IPS-18a (cell line): ENCODE data around the gene PKD1.

ENCODE experiments used
- H3K27ac ChIP-seq: one replicate; pipeline ENCODE4 v1.5.1; 2013; ENCODE audit warnings: low read length
- H3K27me3 ChIP-seq: one replicate; pipeline ENCODE4 v1.6.1; 2013; ENCODE audit warnings: mild to moderate bottlenecking, low read length; ENCODE audit not compliant: control insufficient read depth, insufficient read depth
- H3K36me3 ChIP-seq: one replicate; pipeline ENCODE4 v1.6.1; 2013; ENCODE audit warnings: low read depth, low read length; ENCODE audit not compliant: control insufficient read depth
- H3K4me1 ChIP-seq: one replicate; pipeline ENCODE4 v1.6.1; 2013; ENCODE audit warnings: low read depth, low read length; ENCODE audit not compliant: control insufficient read depth
- H3K4me3 ChIP-seq: one replicate; pipeline ENCODE4 v1.5.1; 2013; ENCODE audit warnings: low read length
- H3K9ac ChIP-seq: one replicate; pipeline ENCODE4 v1.6.1; 2013; ENCODE audit warnings: mild to moderate bottlenecking, low read length, moderate library complexity
- H3K9me3 ChIP-seq: one replicate; pipeline ENCODE4 v1.6.1; 2013; ENCODE audit warnings: low read depth, low read length; ENCODE audit not compliant: control insufficient read depth

Gene PKD1

DNA sequence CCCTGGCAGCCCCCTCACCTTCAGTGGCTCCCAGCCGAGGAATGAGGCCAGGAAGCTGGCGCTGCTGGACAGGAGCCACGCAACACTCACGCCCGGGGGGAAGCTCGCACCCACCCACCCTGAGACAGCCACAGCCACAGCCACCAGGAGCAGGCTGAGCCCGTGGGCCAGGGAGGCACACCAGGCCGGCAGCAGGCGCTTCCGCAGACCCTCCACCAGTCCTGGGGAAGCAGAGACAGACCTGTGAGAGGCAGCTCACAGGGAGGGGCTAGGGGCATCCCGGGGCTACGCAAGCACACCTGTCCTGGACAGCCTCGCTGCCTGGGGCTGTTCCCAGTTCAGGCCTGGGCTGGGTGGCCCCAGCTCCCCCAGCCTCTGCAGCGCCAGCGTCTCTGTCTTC is 41.9 kb downstream of the PKD1 start:
- Histone ChIP-seq H3K36me3 (peaks cover 4% of the 10 kb centered on the region), H3K27ac (no peak overlapping the region), H3K4me3 (no peak overlapping the region)

DNA sequence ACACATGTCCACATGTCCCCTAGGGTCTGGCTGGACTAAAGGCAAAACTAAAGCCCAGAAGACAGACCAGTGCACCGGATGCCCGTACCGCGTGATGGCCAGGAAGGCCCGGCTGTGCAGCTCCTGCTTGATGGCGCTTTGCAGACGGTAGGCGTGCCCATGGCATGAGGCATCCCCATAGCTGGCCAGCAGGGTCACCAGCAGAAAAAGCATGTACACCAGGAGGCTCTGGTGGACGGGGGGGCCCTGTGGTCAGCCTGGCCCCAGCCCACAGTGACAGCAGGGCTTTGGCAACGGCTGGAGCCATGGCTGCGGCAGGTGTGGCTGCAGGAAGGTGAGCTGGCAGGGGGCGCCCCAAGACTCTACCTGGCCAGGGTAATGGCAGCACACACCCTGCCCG is 42.8 kb downstream of the PKD1 start:
- Histone ChIP-seq H3K36me3 (peaks cover 9% of the 10 kb centered on the region), H3K27ac (no peak overlapping the region), H3K27me3 (no peaks in the 10 kb centered on the region)

More for the DNA sequence above, 41.9 kb downstream of the PKD1 start:
- Histone ChIP-seq H3K27me3 (no peaks in the 10 kb centered on the region), H3K4me1 (no peaks in the 10 kb centered on the region), H3K9me3 (no peaks in the 10 kb centered on the region), H3K9ac (no peak overlapping the region)

DNA sequence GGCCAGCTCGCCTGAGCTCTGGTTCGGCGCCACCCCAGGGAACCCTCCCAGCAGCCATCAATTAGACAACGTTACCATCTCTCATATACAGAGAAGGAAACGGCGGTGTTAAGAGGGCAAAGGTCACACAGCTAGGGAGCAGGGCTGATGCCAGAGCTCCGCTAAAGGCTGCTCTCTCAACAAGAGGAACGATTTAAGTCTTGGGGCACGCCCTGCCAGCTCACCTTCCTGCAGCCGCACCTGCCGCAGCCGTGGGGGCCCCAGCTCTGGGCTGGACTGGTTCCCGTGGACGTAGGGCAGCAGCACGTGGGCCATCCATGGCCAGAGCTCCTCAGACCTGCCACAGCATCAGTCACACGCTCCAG is 43.5 kb downstream of the PKD1 start:
- H3K9me3 ChIP-seq: no peaks in the 10 kb centered on the region
- H3K4me1 ChIP-seq: no peaks in the 10 kb centered on the region
- H3K27me3 ChIP-seq: no peaks in the 10 kb centered on the region
- no peak overlapping the region for H3K9ac ChIP-seq
- H3K36me3 ChIP-seq: peaks cover 9% of the 10 kb centered on the region
- no peak overlapping the region for H3K4me3 ChIP-seq
- no peak overlapping the region for H3K27ac ChIP-seq

More for the DNA sequence above, 42.8 kb downstream of the PKD1 start:
- no peak overlapping the region for H3K4me3 ChIP-seq
- H3K9me3 ChIP-seq: no peaks in the 10 kb centered on the region
- H3K9ac ChIP-seq: no peak overlapping the region
- H3K4me1 ChIP-seq: no peaks in the 10 kb centered on the region

DNA sequence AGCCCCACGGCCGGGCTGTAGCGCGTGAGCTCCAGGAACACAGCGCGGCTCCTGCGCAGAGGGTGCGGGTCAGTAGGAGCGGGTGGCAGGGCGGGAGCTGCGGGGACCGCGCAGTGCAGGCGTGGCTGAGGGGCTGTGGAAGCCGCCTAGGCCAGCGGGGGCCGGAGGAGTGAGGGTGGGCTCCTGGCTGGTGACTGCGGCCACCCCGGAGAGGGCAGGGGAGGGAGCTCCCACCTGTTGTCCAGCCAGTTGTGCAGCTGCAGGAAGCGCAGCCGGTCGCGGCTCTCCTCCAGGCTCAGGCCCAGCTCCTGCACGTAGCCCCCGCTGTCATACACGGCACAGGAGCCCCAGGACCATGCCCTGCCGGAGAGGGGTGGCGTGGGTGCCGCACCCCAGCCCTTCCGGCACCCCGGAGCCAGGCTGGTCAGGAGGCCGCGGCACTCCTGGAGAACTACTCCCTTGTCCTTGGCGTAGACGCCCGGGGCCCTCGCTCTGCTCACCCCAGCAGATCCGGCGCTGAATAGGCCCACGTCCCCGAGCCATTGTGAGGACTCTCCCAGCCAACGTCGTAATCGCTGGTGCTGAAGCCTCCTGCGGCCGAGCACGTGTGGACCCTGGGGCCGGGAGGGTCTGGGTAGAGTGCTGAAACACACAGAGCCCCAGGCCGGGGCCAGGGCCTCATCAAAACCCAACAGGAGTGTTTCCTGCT is 44.0 kb downstream of the PKD1 start:
- peak overlapping the region; percentile 51 for H3K4me3 ChIP-seq
- peaks cover 9% of the 10 kb centered on the region for H3K36me3 ChIP-seq

DNA sequence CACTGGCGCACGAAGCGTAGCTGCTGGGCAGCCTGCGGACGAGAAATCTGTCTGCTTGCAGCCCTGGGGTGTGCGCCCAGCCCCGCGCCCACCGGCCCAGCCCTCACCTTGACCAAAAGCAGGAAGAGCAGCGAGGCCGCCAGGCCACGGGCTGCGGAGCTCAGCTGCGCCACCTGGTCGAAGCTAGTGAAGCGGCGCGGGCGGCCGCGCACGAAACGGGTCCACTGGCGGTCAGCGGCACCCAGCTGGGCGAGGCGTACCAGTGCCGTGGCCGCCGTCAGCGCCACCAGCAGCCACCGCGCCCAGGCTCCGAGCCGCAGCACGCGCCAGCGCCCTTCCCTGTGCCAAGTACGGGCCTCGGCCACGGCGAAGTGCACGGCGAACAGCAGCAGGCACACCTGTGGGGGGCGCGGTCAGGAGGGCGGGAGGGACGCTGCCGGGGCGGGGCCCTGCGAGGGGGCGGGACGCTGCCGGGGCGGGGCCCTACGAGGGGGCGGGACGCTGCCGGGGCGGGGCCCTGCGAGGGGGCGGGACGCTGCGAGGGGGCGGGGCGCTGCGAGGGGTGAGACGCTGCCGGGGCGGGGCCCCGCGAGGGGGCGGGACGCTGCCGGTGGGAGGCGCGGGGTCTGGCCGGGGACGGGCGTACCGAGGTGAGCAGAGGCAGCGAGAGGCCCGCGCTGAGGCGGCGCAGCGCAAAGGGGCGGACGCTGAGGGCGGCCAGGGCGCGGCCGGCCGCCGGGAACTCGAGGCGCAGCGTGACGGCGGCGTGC is 44.7 kb downstream of the PKD1 start:
- H3K27ac ChIP-seq: no peak overlapping the region
- H3K9me3 ChIP-seq: no peaks in the 10 kb centered on the region
- H3K9ac ChIP-seq: no peak overlapping the region
- H3K27me3 ChIP-seq: no peaks in the 10 kb centered on the region
- no peaks in the 10 kb centered on the region for H3K4me1 ChIP-seq
- H3K4me3 ChIP-seq: peak overlapping the region; percentile 51
- H3K36me3 ChIP-seq: peaks cover 9% of the 10 kb centered on the region

More for the DNA sequence above, 44.0 kb downstream of the PKD1 start:
- Histone ChIP-seq H3K27ac (no peak overlapping the region), H3K9ac (no peak overlapping the region), H3K27me3 (no peaks in the 10 kb centered on the region), H3K9me3 (no peaks in the 10 kb centered on the region), H3K4me1 (no peaks in the 10 kb centered on the region)

DNA sequence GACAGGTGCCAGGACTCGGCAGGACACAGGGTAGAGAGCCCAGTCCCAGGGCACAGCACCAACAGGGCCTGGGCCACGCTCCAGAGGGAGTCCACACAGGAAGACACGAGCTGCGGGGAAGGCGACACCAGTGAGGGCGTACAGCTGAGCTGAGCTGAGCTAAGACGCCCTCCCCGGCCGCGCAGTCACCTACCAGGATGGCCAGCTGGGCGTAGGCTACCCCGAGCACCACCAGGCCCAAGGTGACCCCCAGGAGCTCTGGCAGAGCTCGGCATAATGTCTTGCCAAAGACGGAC is 45.3 kb downstream of the PKD1 start:
- Histone ChIP-seq H3K27ac (no peak overlapping the region), H3K9me3 (no peaks in the 10 kb centered on the region), H3K4me3 (peak overlapping the region; percentile 47), H3K27me3 (no peaks in the 10 kb centered on the region), H3K36me3 (peaks cover 9% of the 10 kb centered on the region), H3K9ac (no peak overlapping the region), H3K4me1 (no peaks in the 10 kb centered on the region)

DNA sequence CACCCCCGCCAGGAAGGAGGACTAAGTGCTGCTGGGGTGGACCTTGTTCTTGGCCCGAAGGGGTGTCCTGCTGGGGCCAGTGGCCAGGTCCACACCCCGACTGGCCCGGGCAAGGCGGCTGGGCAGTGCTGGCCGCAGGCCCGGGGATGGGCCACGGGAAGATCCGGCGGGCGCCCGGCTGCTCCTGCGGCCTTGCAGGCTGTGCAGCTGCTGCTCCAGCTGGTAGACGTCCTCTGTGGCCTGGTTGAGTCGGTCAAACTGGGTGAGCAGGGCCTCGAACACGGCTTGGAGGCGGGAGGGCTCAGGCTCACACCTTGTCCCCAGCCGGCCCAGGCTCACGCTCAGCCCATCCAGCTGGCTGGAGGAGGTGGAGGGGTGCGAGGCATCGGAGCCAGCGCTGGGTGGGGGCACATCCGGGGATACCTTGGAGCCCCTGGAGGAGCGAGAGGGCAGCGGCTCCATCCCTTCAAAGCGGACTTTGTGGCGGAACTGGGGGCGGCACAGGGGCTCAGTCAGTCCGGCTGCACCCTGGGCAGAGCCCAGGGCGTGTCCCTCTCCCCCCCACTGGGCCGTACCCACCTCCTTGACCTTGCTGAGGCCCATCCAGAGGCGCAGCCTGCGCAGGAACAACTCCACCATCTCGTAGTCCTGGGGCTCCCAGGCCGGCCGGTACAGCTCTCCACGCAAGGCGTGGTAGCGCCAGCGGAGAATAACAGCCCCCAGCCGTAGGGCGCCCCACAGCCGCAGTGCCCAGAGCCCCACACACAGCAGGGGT is 45.8 kb downstream of the PKD1 start:
- H3K9ac ChIP-seq: no peak overlapping the region
- H3K27ac ChIP-seq: no peak overlapping the region
- H3K9me3 ChIP-seq: no peaks in the 10 kb centered on the region
- H3K4me3 ChIP-seq: no peak overlapping the region
- peaks cover 9% of the 10 kb centered on the region for H3K36me3 ChIP-seq
- H3K27me3 ChIP-seq: no peaks in the 10 kb centered on the region
- H3K4me1 ChIP-seq: no peaks in the 10 kb centered on the region

DNA sequence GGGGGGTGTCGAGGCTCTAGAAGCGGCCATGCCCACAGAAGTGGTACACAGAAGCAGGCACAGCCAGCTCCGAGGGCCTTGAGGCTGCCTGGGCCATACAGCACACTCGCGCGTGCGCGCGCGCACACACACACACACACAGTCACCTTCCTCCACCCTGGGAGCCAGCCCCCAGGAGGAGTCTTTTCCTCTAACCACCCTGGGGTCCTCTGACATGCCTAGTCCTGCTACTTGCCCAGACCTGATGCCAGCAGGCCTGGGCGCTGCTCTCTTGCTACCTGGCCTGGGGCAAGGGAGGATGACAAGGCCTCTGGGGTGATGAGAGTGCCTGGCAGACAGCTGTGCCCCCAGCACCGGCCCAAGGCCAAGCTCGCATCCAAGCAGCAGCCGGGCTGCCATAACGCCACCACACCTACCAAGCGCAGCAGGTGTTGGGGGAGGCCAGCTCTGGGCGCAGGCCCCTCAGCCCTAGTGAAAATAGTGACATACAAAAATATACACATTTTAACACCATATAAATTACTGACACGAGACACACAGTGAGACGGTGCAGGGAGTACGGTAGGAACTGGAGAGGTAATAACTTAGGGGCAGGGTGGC is 46.8 kb downstream of the PKD1 start:
- Histone ChIP-seq H3K36me3 (peaks cover 9% of the 10 kb centered on the region), H3K27me3 (no peaks in the 10 kb centered on the region), H3K27ac (no peak overlapping the region), H3K9me3 (no peaks in the 10 kb centered on the region), H3K4me1 (no peaks in the 10 kb centered on the region), H3K4me3 (no peak overlapping the region), H3K9ac (no peak overlapping the region)

DNA sequence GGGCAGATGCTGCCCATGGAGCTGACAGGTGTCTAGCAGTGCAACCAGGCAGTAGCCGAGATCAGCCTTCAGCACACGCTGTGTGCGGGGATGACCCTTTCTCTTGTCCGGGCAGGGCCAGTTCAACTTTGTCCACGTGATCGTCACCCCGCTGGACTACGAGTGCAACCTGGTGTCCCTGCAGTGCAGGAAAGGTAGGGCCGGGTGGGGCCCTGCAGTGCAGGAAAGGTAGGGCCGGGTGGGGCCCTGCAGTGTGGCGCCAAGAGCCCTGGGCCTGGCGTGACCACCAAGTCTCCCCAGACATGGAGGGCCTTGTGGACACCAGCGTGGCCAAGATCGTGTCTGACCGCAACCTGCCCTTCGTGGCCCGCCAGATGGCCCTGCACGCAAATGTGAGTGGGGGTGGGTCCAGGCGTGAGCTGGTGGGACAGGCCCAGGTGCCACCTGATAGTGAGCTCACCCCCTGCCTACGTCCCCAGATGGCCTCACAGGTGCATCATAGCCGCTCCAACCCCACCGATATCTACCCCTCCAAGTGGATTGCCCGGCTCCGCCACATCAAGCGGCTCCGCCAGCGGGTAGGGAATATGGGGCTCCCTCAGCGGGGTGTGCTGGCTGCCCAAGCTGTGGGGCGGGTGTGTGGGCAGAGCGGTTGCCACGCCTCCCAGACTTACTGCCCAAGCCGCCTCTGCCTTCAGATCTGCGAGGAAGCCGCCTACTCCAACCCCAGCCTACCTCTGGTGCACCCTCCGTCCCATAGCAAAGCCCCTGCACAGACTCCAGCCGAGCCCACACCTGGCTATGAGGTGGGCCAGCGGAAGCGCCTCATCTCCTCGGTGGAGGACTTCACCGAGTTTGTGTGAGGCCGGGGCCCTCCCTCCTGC is 47.7 kb downstream of the PKD1 start:
- Histone ChIP-seq H3K27ac (no peak overlapping the region), H3K4me3 (no peak overlapping the region), H3K9ac (no peak overlapping the region), H3K9me3 (no peaks in the 10 kb centered on the region), H3K4me1 (no peaks in the 10 kb centered on the region), H3K27me3 (no peaks in the 10 kb centered on the region), H3K36me3 (peaks cover 9% of the 10 kb centered on the region)

DNA sequence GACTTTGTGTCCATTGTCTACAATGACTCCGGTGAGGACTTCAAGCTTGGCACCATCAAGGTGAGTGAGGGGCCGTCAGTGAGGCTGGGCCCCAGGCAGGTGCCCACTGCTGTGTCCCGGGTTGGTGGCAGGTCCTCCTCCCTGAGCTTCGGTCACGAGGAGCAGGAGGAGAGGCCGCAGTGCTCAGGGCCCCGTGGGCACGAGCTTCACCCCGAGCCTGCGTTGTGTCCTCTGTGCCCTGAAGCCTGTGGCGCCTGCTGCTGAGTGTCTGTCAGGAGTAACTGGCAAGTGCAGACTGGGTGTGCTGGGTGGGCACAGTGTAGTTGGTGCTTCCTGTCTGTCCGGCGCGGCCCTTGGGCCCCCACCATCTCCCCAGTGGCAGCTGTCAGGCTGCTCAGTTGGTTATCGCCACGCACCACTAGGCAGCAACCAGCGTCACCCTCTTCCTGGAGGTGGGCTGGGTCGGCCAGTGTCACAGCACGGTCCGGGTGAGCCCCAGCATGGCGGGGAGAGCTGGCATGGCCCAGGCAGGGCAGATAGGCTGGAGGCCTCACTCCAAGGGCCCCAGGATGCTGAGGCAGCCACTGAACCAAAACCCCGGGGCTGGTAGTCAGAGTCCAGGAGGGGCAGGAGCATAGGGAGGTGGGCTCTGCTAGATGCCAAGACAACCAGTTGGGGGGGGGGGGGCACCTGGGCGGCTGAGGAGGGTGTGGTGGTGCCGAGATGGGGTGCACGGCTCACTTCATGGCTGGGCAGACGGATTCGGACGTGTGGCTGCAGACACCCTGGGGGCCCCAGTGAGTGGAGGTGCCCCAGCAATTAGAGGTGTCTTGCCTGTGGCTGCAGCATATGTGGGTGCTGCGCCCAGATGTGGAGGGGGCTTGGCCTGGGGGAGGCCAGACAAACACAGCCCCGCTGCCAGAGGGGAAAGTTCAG is 48.6 kb downstream of the PKD1 start:
- no peaks in the 10 kb centered on the region for H3K27me3 ChIP-seq
- no peak overlapping the region for H3K27ac ChIP-seq
- no peak overlapping the region for H3K9ac ChIP-seq
- H3K4me3 ChIP-seq: no peak overlapping the region
- H3K9me3 ChIP-seq: no peaks in the 10 kb centered on the region
- peaks cover 9% of the 10 kb centered on the region for H3K36me3 ChIP-seq
- no peaks in the 10 kb centered on the region for H3K4me1 ChIP-seq
